Endothelial cell of umbilical vein (primary cell): ENCODE measurements around the gene SMIM10. TPM values are rescaled to one million over a fixed set of nuclear protein-coding genes. Genes with fewer than 3 reads are reported as not detected.

Source experiments
- BruUV-seq: library from RNA; stranded (reverse); fragments of 400-500 nt; replicated peaks from 2 replicates; lab custom pipeline; 2021; lab: Mats Ljungman, UMichigan
- CTCF ChIA-PET: fragments of 300-600, 350-600 bp; sonication (Branson Sonifier 250); formaldehyde crosslinking; loops from one replicate; lab custom pipeline; 2021; ENCODE audit warnings: antibody characterized with exemption, inconsistent platforms; lab: Charles Lee
- POLR2A ChIA-PET: fragments of 300-600, 350-600 bp; sonication (Branson Sonifier 250); formaldehyde crosslinking; loops from one replicate; lab custom pipeline; 2021; ENCODE audit warnings: antibody characterized with exemption, inconsistent platforms; lab: Charles Lee
- DNase-seq: peaks from one replicate; pipeline ENCODE4 v3.0.0-alpha.2; 2011; ENCODE audit warnings: low read depth, low spot score
- FAIRE-seq: peaks from 2 replicates; lab custom pipeline; 2011; peaks lifted over from hg19 to GRCh38; lab: Jason Lieb, UNC
- H2AFZ ChIP-seq: 2 replicates; pipeline ENCODE4 v1.6.0; 2012; ENCODE audit warnings: low read depth, low read length, control low read depth, inconsistent platforms
- H3K27ac ChIP-seq: 2 replicates; pipeline ENCODE4 v1.5.1; 2011; ENCODE audit warnings: low read depth, mild to moderate bottlenecking, control low read depth, low read length, moderate library complexity; ENCODE audit not compliant: insufficient read depth
- H3K27me3 ChIP-seq, 2 experiments: 2 replicates each; pipeline versions ENCODE4 v1.6.0 to v1.6.1; 2011; ENCODE audit warnings: low read length in 2 of 2, mixed read lengths in 1 of 2; ENCODE audit not compliant: control insufficient read depth in 2 of 2, insufficient read depth in 2 of 2
- H3K36me3 ChIP-seq, 2 experiments: 2 replicates in 1 of 2; 3 replicates in 1 of 2; pipeline ENCODE4 v1.5.1; 2011; ENCODE audit warnings: low read length in 2 of 2, mild to moderate bottlenecking in 1 of 2, moderate library complexity in 1 of 2; ENCODE audit not compliant: control insufficient read depth in 2 of 2, insufficient read depth in 2 of 2; ENCODE audit errors: extremely low read depth in 1 of 2
- H3K4me1 ChIP-seq: 3 replicates; pipeline ENCODE4 v1.5.1; 2011; ENCODE audit warnings: mild to moderate bottlenecking, low read length; ENCODE audit not compliant: control insufficient read depth, insufficient read depth; ENCODE audit errors: extremely low read depth
- H3K4me2 ChIP-seq: 2 replicates; pipeline ENCODE4 v1.6.1; 2011; ENCODE audit warnings: low read length, control low read depth, mixed read lengths; ENCODE audit not compliant: insufficient read depth
- H3K4me3 ChIP-seq, 3 experiments: fragments of 200-600 bp in 1 of 3; sonication (generic), shearing (Covaris generic) in 1 of 3; replicated peaks in 1 of 3; 2 replicates each; pipeline ENCODE4 v1.5.1; 2011 to 2016; ENCODE audit warnings: control low read depth in 3 of 3, low read length in 3 of 3, mild to moderate bottlenecking in 2 of 3, inconsistent platforms in 1 of 3, low read depth in 1 of 3, moderate library complexity in 1 of 3; ENCODE audit not compliant: insufficient read depth in 1 of 3
- H3K79me2 ChIP-seq: 2 replicates; pipeline ENCODE4 v1.6.0; 2012; ENCODE audit warnings: low read length, inconsistent platforms; ENCODE audit not compliant: control insufficient read depth, insufficient read depth
- H3K9ac ChIP-seq: replicated peaks from 2 replicates; pipeline ENCODE3; 2011; ENCODE audit warnings: low read length, control low read depth; ENCODE audit not compliant: insufficient read depth; ENCODE audit errors: extremely low read depth
- H3K9me1 ChIP-seq: replicated peaks from 3 replicates; pipeline ENCODE4 v1.6.0; 2011; ENCODE audit warnings: mild to moderate bottlenecking, low read length; ENCODE audit not compliant: control insufficient read depth, insufficient read depth; ENCODE audit errors: extremely low read depth
- H3K9me3 ChIP-seq: replicated peaks from 2 replicates; pipeline ENCODE4 v1.5.1; 2012; ENCODE audit warnings: low read length, inconsistent platforms; ENCODE audit not compliant: control insufficient read depth, insufficient read depth
- H4K20me1 ChIP-seq: replicated peaks from 2 replicates; pipeline ENCODE3; 2011; ENCODE audit warnings: mild to moderate bottlenecking, low read length; ENCODE audit not compliant: control insufficient read depth, insufficient read depth; ENCODE audit errors: extremely low read depth
- EZH2 ChIP-seq: IDR thresholded peaks from 2 replicates; pipeline ENCODE4 v1.6.1; 2012; ENCODE audit warnings: borderline replicate concordance, low read depth, mild to moderate bottlenecking, moderate library complexity, low read length, inconsistent platforms; ENCODE audit not compliant: severe bottlenecking
- FOS ChIP-seq: IDR thresholded peaks from 2 replicates; pipeline ENCODE4 v1.6.1; 2011; ENCODE audit warnings: mild to moderate bottlenecking, low read length, moderate library complexity, borderline replicate concordance; ENCODE audit not compliant: insufficient read depth
- GATA2 ChIP-seq: IDR thresholded peaks from 2 replicates; pipeline ENCODE4 v1.7.0; 2011; ENCODE audit warnings: low read depth, mild to moderate bottlenecking, moderate library complexity, mixed read lengths, low read length; ENCODE audit not compliant: insufficient read length, insufficient read depth
- JUN ChIP-seq: IDR thresholded peaks from 2 replicates; pipeline ENCODE4 v1.6.1; 2011; ENCODE audit warnings: borderline replicate concordance, low read depth; ENCODE audit not compliant: insufficient read length, insufficient read depth
- MAX ChIP-seq: IDR thresholded peaks from 2 replicates; pipeline ENCODE4 v1.6.1; 2011; ENCODE audit not compliant: insufficient read depth, insufficient read length
- MYC ChIP-seq: IDR thresholded peaks from one replicate; pipeline ENCODE4 v1.6.1; 2011; ENCODE audit warnings: mild to moderate bottlenecking, low read depth, low read length
- POLR2A ChIP-seq: IDR thresholded peaks from 2 replicates; pipeline ENCODE4 v1.6.1; 2012; ENCODE audit warnings: low read depth, mild to moderate bottlenecking, control low read depth, low read length
- POLR2AphosphoS5 ChIP-seq: IDR thresholded peaks from 2 replicates; pipeline ENCODE4 v1.6.1; 2012; ENCODE audit warnings: low read depth, mild to moderate bottlenecking, control low read depth, low read length, moderate library complexity; ENCODE audit not compliant: insufficient read depth
- dilution Hi-C: fragments of 300-500 bp; cut with MboI; formaldehyde crosslinking; loops from one replicate; pipeline ENCODE4 v1.15.0; 2019; ENCODE audit warnings: low sequenced_read_pairs; ENCODE audit not compliant: extremely low pct_ligation_motif_present
- intact Hi-C: fragments of 100-400 bp; cut with micrococcal nuclease; formaldehyde crosslinking; loops from one replicate; pipeline ENCODE4 v1.10.0; 2022
- polyA plus RNA-seq, 4 experiments: library from polyadenylated mRNA; depleted of rRNA in 3 of 4; stranded (reverse) in 3 of 4; unstranded in 1 of 4; fragments of >200 nt; gene quantifications; 2 replicates each; pipeline versions ENCODE4 v1.2.1 to v1.2.3, GENCODE V29; 2011 to 2012; ENCODE audit warnings: missing spikeins in 1 of 4
- total RNA-seq: library from RNA; stranded (reverse); gene quantifications from 2 replicates; pipeline ENCODE4 v1.2.3, GENCODE V29; 2021
- TF ChIP-seq, protein P1 (sequence below), 2 donors: IDR thresholded peaks; 1 replicate in 1 of 2; 2 replicates in 1 of 2; pipeline ENCODE4 v1.5.1; 2011; ENCODE audit warnings: low read length in 2 of 2, mild to moderate bottlenecking in 2 of 2, moderate library complexity in 2 of 2, control low read depth in 1 of 2, inconsistent platforms in 1 of 2, low read depth in 1 of 2; ENCODE audit not compliant: insufficient read depth in 1 of 2; ENCODE audit errors: extremely low read depth in 1 of 2

The SMIM10 gene
- total and polyA plus RNA-seq, 2 donors (not counting 3 experiments of a cell fraction or from before 2014, with no cell fraction given), result 2.0 to 2.7 TPM

DNA sequence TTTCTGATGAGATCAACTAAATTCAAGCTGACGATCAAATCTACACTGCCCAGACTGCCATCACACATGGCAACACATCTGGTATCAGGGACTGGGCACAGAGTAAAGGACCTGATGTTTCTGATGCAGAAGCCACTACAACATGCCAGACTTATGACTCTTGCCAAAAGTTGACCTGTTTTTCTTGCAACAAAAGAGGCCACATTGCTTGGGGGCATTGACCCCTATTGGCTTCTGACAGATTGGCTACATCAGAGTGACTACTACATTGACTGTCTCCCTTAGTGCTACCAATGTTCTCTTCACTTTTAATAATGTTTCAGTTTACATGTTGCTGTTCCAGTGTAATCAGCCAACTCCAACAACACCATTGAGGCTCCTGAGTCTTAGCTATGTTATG is 15.3 kb upstream of the SMIM10 start:
- peaks cover 0 to 3% of the 10 kb centered on the region in 2 experiments for H3K27me3 ChIP-seq
- no peaks in the 10 kb centered on the region for H3K9me1 ChIP-seq
- H3K9ac ChIP-seq, result no peak overlapping the region
- H2AFZ ChIP-seq, result no peak overlapping the region
- no peaks in the 10 kb centered on the region for H3K79me2 ChIP-seq
- no peak overlapping the region for H3K4me2 ChIP-seq
- BruUV-seq, result no TSS peak
- TF ChIP-seq, protein P1, sequence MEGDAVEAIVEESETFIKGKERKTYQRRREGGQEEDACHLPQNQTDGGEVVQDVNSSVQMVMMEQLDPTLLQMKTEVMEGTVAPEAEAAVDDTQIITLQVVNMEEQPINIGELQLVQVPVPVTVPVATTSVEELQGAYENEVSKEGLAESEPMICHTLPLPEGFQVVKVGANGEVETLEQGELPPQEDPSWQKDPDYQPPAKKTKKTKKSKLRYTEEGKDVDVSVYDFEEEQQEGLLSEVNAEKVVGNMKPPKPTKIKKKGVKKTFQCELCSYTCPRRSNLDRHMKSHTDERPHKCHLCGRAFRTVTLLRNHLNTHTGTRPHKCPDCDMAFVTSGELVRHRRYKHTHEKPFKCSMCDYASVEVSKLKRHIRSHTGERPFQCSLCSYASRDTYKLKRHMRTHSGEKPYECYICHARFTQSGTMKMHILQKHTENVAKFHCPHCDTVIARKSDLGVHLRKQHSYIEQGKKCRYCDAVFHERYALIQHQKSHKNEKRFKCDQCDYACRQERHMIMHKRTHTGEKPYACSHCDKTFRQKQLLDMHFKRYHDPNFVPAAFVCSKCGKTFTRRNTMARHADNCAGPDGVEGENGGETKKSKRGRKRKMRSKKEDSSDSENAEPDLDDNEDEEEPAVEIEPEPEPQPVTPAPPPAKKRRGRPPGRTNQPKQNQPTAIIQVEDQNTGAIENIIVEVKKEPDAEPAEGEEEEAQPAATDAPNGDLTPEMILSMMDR (IDR thresholded peaks at IDR 0.05; ENCODE audit: extremely low read depth in 1 of 2, insufficient read depth in 1 of 2, low read depth in 1 of 2, low read length in 2 of 2), result no peak
- TF ChIP-seq FOS (no peak), EZH2 (no peak), GATA2 (no peak), POLR2AphosphoS5 (no peak), MAX (no peak), JUN (no peak), MYC (no peak), POLR2A (no peak)
- no peaks in the 10 kb centered on the region for H3K36me3 ChIP-seq
- no peak overlapping the region for H3K27ac ChIP-seq
- FAIRE-seq, result no peak
- ChIA-PET CTCF (no interaction called here), POLR2A (no interaction called here)
- no peaks in the 10 kb centered on the region for H3K9me3 ChIP-seq
- no peaks in the 10 kb centered on the region for H4K20me1 ChIP-seq
- no peak overlapping the region for H3K4me3 ChIP-seq
- DNase-seq, result no peak
- dilution Hi-C loops, result no loop called here
- H3K4me1 ChIP-seq, result no peaks in the 10 kb centered on the region
- intact Hi-C loops, result no loop called here
